A549 (cell line): ENCODE data around the gene REX1BD. TPM values are rescaled to one million over a fixed set of nuclear protein-coding genes. Genes with fewer than 3 reads are reported as not detected.
A peak's percentile ranks its signal among the peaks of the same experiment; 100 is the strongest.

Source experiments
- ATAC-seq, 2 experiments: fragments of 200-7000 bp in 1 of 2; fragments of >200 bp in 1 of 2; cut with Nextera tagmentation in 1 of 2; cut with Tn5 transposase in 1 of 2; 3 replicates each; pipeline versions ENCODE4 v1.8.0 to v1.9.1; 2018 to 2020; ENCODE audit warnings: mild to moderate bottlenecking in 1 of 2, moderate library complexity in 1 of 2
- CTCF ChIA-PET: fragments of 300-600 bp; sonication (Branson Sonifier 250); formaldehyde crosslinking; extraction: SDS; loops from one replicate; lab custom pipeline; 2021; ENCODE audit warnings: antibody characterized with exemption, inconsistent platforms; lab: Yijun Ruan, JAX
- POLR2A ChIA-PET: fragments of 350-600 bp; formaldehyde crosslinking; extraction: SDS; loops from one replicate; lab custom pipeline; 2021; ENCODE audit warnings: antibody characterized with exemption, inconsistent platforms; lab: Yijun Ruan, JAX
- DNase-seq, 2 experiments: peaks; one replicate each; pipeline versions ENCODE4 v3.0.0 to v3.0.0-alpha.2; 2011 to 2016; ENCODE audit warnings: low read depth in 1 of 2, low spot score in 1 of 2
- FAIRE-seq: peaks from 2 replicates; lab custom pipeline; 2011; peaks lifted over from hg19 to GRCh38; lab: Jason Lieb, UNC
- H3K27ac ChIP-seq, 2 experiments: fragments of >200 bp; sonication (Bioruptor Twin); formaldehyde crosslinking; 3 replicates each; pipeline ENCODE4 v1.5.1; 2016 to 2017
- H3K4me1 ChIP-seq: fragments of >200 bp; sonication (Bioruptor Twin); formaldehyde crosslinking; 3 replicates; pipeline ENCODE4 v1.6.1; 2016
- H3K4me2 ChIP-seq: fragments of >200 bp; sonication (Bioruptor Twin); formaldehyde crosslinking; 3 replicates; pipeline ENCODE4 v1.6.1; 2016
- H3K4me3 ChIP-seq: fragments of >200 bp; sonication (Bioruptor Twin); formaldehyde crosslinking; 3 replicates; pipeline ENCODE4 v1.5.1; 2016
- H3K9me3 ChIP-seq: fragments of >200 bp; sonication (Bioruptor Twin); formaldehyde crosslinking; 3 replicates; pipeline ENCODE4 v1.6.1; 2016
- BCL3 ChIP-seq: fragments of >200 bp; sonication (Bioruptor Twin); formaldehyde crosslinking; IDR thresholded peaks from 3 replicates; pipeline ENCODE4 v1.6.1; 2016
- CBX2 ChIP-seq: fragments of 200-600 bp; sonication (generic); IDR thresholded peaks from 2 replicates; pipeline ENCODE4 v1.6.1; 2016; ENCODE audit warnings: low read depth, mild to moderate bottlenecking, borderline replicate concordance
- CEBPB ChIP-seq, 2 experiments: fragments of >200 bp in 1 of 2; sonication (Bioruptor Twin) in 1 of 2; formaldehyde crosslinking in 1 of 2; IDR thresholded peaks; 2 replicates each; pipeline ENCODE4 v1.6.1; 2012 to 2016
- CHD4 ChIP-seq: fragments of 200-600 bp; sonication (generic); IDR thresholded peaks from 2 replicates; pipeline ENCODE4 v1.6.1; 2016; ENCODE audit warnings: antibody characterized with exemption, mild to moderate bottlenecking, borderline replicate concordance
- EP300 ChIP-seq, 2 experiments: fragments of >200 bp; sonication (Bioruptor Twin); formaldehyde crosslinking; IDR thresholded peaks; 2 replicates in 1 of 2; 3 replicates in 1 of 2; pipeline ENCODE4 v1.6.1; 2016 to 2017
- ESRRA ChIP-seq: fragments of 150-350 bp; IDR thresholded peaks from 2 replicates; pipeline ENCODE4 v1.6.1; 2014; ENCODE audit warnings: mild to moderate bottlenecking, low read length, borderline replicate concordance
- FOSL2 ChIP-seq, 2 experiments: fragments of 450-650 bp in 1 of 2; fragments of >200 bp in 1 of 2; sonication (Bioruptor Twin) in 1 of 2; formaldehyde crosslinking; IDR thresholded peaks; 2 replicates each; pipeline versions ENCODE4 v1.5.0 to v1.6.1; 2016 to 2020; ENCODE audit warnings: mild to moderate bottlenecking in 1 of 2, moderate library complexity in 1 of 2
- GATA3 ChIP-seq: IDR thresholded peaks from 2 replicates; pipeline ENCODE4 v1.6.1; 2012; ENCODE audit warnings: borderline replicate concordance
- HDAC2 ChIP-seq: fragments of 200-600 bp; sonication (generic); IDR thresholded peaks from 2 replicates; pipeline ENCODE4 v1.6.1; 2016
- HEYL ChIP-seq: fragments of 250-450 bp; sonication (Bioruptor Pico); IDR thresholded peaks from 2 replicates; pipeline ENCODE4 v1.8.0; 2021; ENCODE audit warnings: mild to moderate bottlenecking, moderate library complexity
- HMGXB4 ChIP-seq: fragments of 250-450 bp; sonication (Bioruptor Pico); IDR thresholded peaks from 2 replicates; pipeline ENCODE4 v1.5.0; 2021; ENCODE audit warnings: mild to moderate bottlenecking, moderate library complexity, borderline replicate concordance
- HOXB13 ChIP-seq: fragments of 250-450 bp; sonication (Bioruptor Pico); IDR thresholded peaks from 2 replicates; pipeline ENCODE4 v1.5.0; 2020; ENCODE audit warnings: low read depth, mild to moderate bottlenecking, moderate library complexity
- JUNB ChIP-seq: fragments of >200 bp; sonication (Bioruptor Twin); formaldehyde crosslinking; IDR thresholded peaks from 2 replicates; pipeline ENCODE4 v1.6.1; 2016
- KDM5A ChIP-seq: fragments of 200-600 bp; sonication (generic); IDR thresholded peaks from 2 replicates; pipeline ENCODE4 v1.6.1; 2016; ENCODE audit warnings: antibody characterized with exemption, mild to moderate bottlenecking
- MAFK ChIP-seq: fragments of 450-650 bp; IDR thresholded peaks from 2 replicates; pipeline ENCODE4 v1.6.1; 2014; ENCODE audit not compliant: partially characterized antibody
- MAX ChIP-seq: IDR thresholded peaks from 2 replicates; pipeline ENCODE4 v1.6.1; 2012
- MAZ ChIP-seq: fragments of 150-350 bp; IDR thresholded peaks from 2 replicates; pipeline ENCODE4 v1.6.1; 2014; ENCODE audit warnings: antibody characterized with exemption, low read depth, low read length, borderline replicate concordance
- MYC ChIP-seq: IDR thresholded peaks from 2 replicates; pipeline ENCODE4 v1.6.1; 2012; ENCODE audit warnings: mild to moderate bottlenecking, inconsistent platforms, low read length, improper control_type of control experiment, borderline replicate concordance
- NFE2L2 ChIP-seq: fragments of 150-350 bp; conservative IDR thresholded peaks from 2 replicates; pipeline ENCODE4 v1.6.1; 2014; ENCODE audit warnings: low read length
- POLR2AphosphoS2 ChIP-seq: conservative IDR thresholded peaks from 2 replicates; pipeline ENCODE4 v1.6.1; 2012; ENCODE audit warnings: low read length, improper control_type of control experiment, inconsistent platforms
- RAD21 ChIP-seq, 2 experiments: fragments of >200 bp in 1 of 2; sonication (Bioruptor Twin) in 1 of 2; formaldehyde crosslinking in 1 of 2; IDR thresholded peaks in 1 of 2; conservative IDR thresholded peaks in 1 of 2; 2 replicates in 1 of 2; 3 replicates in 1 of 2; pipeline ENCODE4 v1.6.1; 2012 to 2018; ENCODE audit warnings: inconsistent platforms in 1 of 2
- RARB ChIP-seq: fragments of 250-450 bp; sonication (Bioruptor Pico); IDR thresholded peaks from 2 replicates; pipeline ENCODE4 v1.8.0; 2021; ENCODE audit warnings: mild to moderate bottlenecking, moderate library complexity
- RCOR1 ChIP-seq: fragments of 150-350 bp; IDR thresholded peaks from 2 replicates; pipeline ENCODE4 v1.6.1; 2014; ENCODE audit warnings: antibody characterized with exemption, low read length, low read depth
- SREBF2 ChIP-seq: fragments of 450-650 bp; IDR thresholded peaks from 2 replicates; pipeline ENCODE4 v1.6.1; 2014; ENCODE audit warnings: mild to moderate bottlenecking, moderate library complexity
- ZNF302 ChIP-seq: fragments of 250-450 bp; sonication (Bioruptor Pico); IDR thresholded peaks from 2 replicates; pipeline ENCODE4 v1.9.0; 2021; ENCODE audit warnings: inconsistent platforms, mild to moderate bottlenecking, moderate library complexity
- WGBS: methylation state at CpG from one replicate; pipeline ENCODE4 v1.1.6; 2017; ENCODE audit errors: missing lambda C conversion rate; 5-methylcytosine and 5-hydroxymethylcytosine counted together
- polyA plus RNA-seq, 4 experiments: library from polyadenylated mRNA; depleted of rRNA in 3 of 4; stranded (reverse); fragments of >200 nt; fragmentation: RNase III in 1 of 4; extraction: RNeasy Plus Mini Kit Qiagen cat#74134 plus additional on column Dnase treatment in 1 of 4; gene quantifications; 2 replicates in 3 of 4; 3 replicates in 1 of 4; pipeline ENCODE4 v1.2.3, GENCODE V29; 2011 to 2017
- TF ChIP-seq, protein P1 (sequence below): IDR thresholded peaks from 2 replicates; pipeline ENCODE4 v1.6.1; 2012

The REX1BD gene
- polyA plus RNA-seq, 2 of the 4 experiments (the other 2 are of a cell fraction) = 23.1 to 47.3 TPM

DNA sequence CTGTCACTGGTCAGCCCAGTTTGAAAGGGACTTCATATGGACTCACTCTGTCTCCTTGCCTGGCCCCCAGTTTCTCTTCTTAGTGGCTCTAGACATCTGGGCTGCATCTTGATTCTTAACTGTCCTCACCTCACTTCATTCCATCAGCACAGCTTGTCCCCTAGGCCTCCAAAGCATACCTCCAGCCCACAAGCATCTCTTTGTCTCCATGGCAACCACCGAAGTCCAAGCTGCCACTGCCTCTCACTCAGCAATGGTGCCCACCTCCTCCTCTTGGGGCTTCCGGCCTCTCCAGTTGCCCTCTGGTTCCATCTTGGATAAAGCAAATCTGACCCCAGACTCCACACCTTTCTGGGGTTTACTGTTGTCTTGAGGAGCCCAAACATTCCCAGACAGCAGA lies 38.3 kb downstream of the REX1BD start:
- WGBS = 57% methylated on average over 2 of the region's 2 CpGs
- Histone ChIP-seq H3K9me3 (no peaks in the 10 kb centered on the region), H3K4me2 (no peak overlapping the region), H3K27ac (no peak overlapping the region), H3K4me1 (no peaks in the 10 kb centered on the region), H3K4me3 (no peak overlapping the region)
- DNase-seq = no peak
- POLR2A ChIA-PET = no interaction called here
- CTCF ChIA-PET = no interaction called here
- FAIRE-seq = no peak
- peak in 1 of 2 experiments; percentile 30; a peak in 1 of 6 replicates for ATAC-seq
- TF ChIP-seq SREBF2 (no peak), MYC (no peak), NFE2L2 (no peak), CEBPB (IDR thresholded peaks at IDR 0.05) (no peak), RAD21 (conservative IDR thresholded peaks at IDR 0.05 in 1 of 2, IDR thresholded peaks at IDR 0.05 in 1 of 2) (no peak), RARB (no peak), HEYL (no peak), MAFK (no peak), EP300 (IDR thresholded peaks at IDR 0.05) (no peak), RCOR1 (no peak), BCL3 (no peak), KDM5A (no peak), POLR2AphosphoS2 (no peak), MAX (no peak), HDAC2 (no peak), CBX2 (no peak), ZNF302 (CRISPR knock-in tag) (no peak), MAZ (no peak), FOSL2 (IDR thresholded peaks at IDR 0.05) (no peak), FOSL2 (CRISPR knock-in tag; IDR thresholded peaks at IDR 0.05) (no peak)
- TF ChIP-seq, protein P1, sequence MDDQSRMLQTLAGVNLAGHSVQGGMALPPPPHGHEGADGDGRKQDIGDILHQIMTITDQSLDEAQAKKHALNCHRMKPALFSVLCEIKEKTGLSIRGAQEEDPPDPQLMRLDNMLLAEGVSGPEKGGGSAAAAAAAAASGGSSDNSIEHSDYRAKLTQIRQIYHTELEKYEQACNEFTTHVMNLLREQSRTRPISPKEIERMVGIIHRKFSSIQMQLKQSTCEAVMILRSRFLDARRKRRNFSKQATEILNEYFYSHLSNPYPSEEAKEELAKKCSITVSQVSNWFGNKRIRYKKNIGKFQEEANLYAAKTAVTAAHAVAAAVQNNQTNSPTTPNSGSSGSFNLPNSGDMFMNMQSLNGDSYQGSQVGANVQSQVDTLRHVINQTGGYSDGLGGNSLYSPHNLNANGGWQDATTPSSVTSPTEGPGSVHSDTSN = no peak

DNA sequence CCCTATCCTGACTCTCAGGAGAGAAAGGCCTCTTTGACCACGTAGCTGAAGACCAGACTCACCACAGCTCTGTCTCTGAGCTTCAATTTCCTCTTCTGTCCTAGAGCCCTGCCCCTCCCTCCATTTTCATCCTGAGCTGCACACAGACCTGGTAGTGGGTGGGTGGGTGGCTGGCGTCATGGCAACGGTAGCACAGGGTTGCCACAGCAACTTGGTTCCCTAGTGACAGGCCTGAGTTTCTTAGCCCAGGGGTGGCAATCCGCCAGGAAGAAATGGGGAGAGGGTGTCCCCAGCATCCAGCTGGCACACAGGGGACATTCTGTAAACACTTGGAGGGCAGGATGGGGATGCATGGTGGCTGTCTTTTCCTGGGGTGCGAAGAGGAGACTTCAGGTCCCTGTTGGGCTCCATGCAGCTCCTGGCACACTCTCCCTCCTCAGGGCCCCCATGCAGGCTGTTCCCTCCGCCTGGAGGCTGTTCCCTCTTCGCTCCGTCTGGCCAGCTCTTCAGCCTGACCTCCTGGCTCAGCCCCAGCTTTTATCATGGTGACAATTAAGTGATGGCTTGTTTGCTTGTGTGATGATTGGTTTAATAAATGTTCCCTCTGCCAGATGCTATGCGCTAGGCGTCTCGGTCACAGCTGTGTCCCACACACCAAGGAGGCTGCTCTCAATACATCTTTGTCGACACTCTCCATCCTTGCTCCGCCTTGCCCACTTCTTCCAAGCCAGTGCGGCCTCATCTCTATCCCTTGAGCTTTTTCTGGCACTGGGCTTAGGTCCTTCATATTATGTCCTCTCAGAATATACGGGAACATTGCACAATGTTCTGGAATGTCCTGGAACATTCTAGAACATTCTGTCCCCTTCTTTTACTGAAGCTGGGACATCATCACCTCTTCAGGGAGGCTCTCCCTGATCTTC lies 40.8 kb downstream of the REX1BD start:
- DNase-seq = no peak
- ChIA-PET CTCF (interaction anchor here (0.8 to 1.5 kb wide), 5 partner anchors 17 to 237 kb away, joined by 3 to 5 read pairs (median 3); partner anchors contain the start of gene TMEM59L), POLR2A (no interaction called here)
- Histone ChIP-seq H3K4me1 (no peaks in the 10 kb centered on the region), H3K9me3 (no peaks in the 10 kb centered on the region), H3K27ac (peak overlapping the region in 1 of 2 experiments; percentile 44; a peak in 1 of 6 replicates), H3K4me3 (no peak overlapping the region), H3K4me2 (no peak overlapping the region)
- WGBS = 78% methylated on average over 12 of the region's 15 CpGs
- ATAC-seq = no peak
- FAIRE-seq = no peak
- no peak for TF ChIP-seq CHD4
- no peak for TF ChIP-seq HMGXB4 (CRISPR knock-in tag)
- no peak for TF ChIP-seq HOXB13 (CRISPR knock-in tag)
- no peak for TF ChIP-seq ESRRA
- TF ChIP-seq CEBPB (IDR thresholded peaks at IDR 0.05) = 0 out of 4 replicates have a peak, but pooled peaks of 1 of the 2 experiments have one; percentile 8
- TF ChIP-seq JUNB = no peak
- no peak for TF ChIP-seq GATA3
- TF ChIP-seq, all 56 proteins: peak for 1
